Measurements from ENCODE around the gene DNASE1.

Gene DNASE1

DNA sequence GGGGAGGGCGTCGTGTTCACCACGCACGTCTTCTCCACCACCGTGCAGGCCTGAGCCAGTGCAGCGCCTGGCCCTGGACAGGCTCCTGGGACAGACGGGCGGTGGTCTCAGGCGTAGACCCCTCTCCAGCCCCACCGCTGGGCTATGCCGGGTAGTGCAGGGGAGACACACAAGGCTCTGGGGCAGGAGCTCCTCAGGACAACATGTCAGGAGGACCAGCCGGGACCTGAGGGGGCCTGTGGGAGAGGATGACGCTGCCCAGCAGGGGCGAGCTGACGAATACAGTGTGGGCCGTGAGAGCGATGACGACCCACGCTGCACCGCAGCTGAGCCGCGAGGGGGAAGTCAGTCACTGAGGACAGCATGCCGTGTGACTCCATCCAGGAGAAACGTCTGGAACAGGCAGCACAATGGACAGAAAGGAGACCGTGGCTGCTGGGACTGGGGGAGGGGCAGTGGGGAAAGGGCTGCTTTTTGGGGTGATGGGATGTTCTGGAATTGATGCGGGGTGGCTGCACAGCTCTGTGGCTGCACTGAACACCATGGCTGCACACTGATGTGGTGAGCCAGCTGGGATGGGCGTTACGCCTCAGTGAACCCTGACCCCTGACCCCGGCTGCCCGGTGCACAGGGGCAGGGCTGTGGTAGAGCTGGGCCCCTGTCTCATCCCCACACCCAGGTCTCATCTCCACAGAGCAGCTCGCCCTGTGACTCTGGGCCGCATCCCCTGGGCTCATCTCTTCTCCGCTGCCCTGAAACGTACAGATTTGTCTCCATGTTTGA lies 20.2 kb downstream of the DNASE1 start:
- TF ChIP-seq, protein P1, sequence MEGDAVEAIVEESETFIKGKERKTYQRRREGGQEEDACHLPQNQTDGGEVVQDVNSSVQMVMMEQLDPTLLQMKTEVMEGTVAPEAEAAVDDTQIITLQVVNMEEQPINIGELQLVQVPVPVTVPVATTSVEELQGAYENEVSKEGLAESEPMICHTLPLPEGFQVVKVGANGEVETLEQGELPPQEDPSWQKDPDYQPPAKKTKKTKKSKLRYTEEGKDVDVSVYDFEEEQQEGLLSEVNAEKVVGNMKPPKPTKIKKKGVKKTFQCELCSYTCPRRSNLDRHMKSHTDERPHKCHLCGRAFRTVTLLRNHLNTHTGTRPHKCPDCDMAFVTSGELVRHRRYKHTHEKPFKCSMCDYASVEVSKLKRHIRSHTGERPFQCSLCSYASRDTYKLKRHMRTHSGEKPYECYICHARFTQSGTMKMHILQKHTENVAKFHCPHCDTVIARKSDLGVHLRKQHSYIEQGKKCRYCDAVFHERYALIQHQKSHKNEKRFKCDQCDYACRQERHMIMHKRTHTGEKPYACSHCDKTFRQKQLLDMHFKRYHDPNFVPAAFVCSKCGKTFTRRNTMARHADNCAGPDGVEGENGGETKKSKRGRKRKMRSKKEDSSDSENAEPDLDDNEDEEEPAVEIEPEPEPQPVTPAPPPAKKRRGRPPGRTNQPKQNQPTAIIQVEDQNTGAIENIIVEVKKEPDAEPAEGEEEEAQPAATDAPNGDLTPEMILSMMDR (IDR thresholded peaks at IDR 0.05; ENCODE audit: insufficient read depth, low read depth, low read length, missing control alignments) = no peak
- no peak for DNase-seq (ENCODE audit: low read depth)
- no peak overlapping the region for H3K4me3 ChIP-seq (ENCODE audit: low read depth, low read length)

DNA sequence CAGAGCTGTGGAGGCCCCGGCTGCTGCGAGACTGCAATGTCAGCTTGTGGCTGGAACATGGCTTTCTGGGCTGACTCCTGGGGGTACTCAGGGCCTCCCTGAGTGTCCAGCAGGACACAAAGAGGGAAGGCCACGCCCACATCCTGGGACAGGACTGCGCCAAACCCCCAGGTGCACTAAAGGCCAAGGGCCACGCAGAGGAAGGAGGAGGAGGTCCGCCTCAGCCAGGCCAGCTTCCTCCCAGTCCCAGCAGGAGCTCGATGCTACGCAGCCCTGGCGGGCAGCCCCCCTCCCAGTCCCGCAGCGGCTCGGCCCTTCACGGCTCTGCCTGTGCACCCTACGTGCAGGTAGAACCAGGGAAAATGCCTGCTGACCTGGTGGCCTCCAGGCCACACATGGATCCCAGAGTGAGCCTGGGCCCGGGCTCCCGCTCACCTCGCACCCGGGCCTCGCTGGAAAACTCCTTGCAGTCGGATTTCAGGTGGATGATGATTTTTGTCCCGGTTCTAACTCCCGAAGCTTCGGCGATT lies 21.2 kb downstream of the DNASE1 start:
- DNase-seq (ENCODE audit: low read depth) = no peak
- no peak overlapping the region for H3K4me3 ChIP-seq (ENCODE audit: low read depth, low read length)
- TF ChIP-seq, protein P1 (IDR thresholded peaks at IDR 0.05; ENCODE audit: insufficient read depth, low read depth, low read length, missing control alignments) = no peak

DNA sequence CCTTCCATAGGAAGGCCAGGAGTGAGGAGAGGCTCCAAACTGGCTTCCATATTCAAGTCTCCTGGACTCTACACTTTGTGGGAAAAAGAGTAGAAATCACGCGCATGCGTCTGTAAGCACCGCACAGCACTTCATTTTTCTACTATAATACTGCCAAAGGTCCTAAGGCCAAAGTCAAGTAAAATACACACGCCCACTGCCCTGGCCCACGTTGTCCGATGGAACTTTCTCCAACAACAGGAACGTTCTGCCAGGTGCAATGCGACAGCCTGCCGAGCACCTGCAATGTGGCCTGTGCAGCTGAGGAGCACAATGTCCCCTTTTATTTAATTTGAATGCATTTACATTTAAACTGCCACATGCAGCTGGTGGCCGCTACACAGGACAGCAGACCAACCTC lies 23.5 kb downstream of the DNASE1 start:
- TF ChIP-seq, protein P1 (IDR thresholded peaks at IDR 0.05; ENCODE audit: insufficient read depth, low read depth, low read length, missing control alignments) = no peak
- DNase-seq (ENCODE audit: low read depth) = no peak
- H3K4me3 ChIP-seq (ENCODE audit: low read depth, low read length) = no peak overlapping the region

DNA sequence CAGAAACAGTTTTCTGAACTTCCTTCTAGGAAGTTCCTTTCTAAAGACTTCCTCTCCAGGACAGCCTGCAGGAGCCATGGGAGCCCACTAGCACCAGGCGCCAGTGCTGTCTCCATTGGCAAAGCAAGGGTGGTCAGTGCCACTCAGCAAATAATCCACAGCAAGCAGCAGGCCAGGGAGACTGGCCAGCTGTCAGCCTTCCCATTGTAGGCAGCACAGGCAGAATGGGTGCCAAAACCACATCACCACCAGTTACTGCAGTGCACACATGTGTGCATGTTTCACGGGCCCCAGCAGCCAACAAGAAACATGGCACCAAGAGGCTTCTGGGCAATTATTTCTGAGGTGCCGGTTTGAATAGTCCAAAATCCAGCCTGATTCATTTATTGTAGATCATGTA lies 26.7 kb downstream of the DNASE1 start:
- no peak overlapping the region for H3K4me3 ChIP-seq (ENCODE audit: low read depth, low read length)
- DNase-seq (ENCODE audit: low read depth) = no peak
- TF ChIP-seq, protein P1 (IDR thresholded peaks at IDR 0.05; ENCODE audit: insufficient read depth, low read depth, low read length, missing control alignments) = no peak

DNA sequence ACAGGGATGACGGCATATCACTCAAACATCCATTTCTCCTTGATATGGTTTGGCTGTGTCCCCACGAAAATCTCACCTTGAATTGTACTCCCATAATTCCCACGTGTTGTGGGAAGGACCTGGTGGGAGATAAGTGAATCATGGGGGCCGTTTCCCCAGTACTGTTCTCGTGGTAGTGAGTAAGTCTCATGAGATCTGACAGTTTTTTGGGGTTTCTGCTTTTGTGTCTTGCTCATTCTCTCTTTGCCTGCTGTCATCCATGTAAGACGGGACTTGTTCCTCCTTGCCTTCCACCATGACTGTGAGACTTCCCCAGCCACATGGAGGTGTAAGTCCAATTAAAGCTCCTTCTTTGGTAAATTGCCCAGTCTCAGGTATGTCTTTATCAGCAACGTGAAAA lies 32.5 kb downstream of the DNASE1 start:
- DNase-seq (ENCODE audit: low read depth) = no peak
- H3K4me3 ChIP-seq (ENCODE audit: low read depth, low read length) = no peak overlapping the region
- TF ChIP-seq, protein P1 (IDR thresholded peaks at IDR 0.05; ENCODE audit: insufficient read depth, low read depth, low read length, missing control alignments) = no peak

DNA sequence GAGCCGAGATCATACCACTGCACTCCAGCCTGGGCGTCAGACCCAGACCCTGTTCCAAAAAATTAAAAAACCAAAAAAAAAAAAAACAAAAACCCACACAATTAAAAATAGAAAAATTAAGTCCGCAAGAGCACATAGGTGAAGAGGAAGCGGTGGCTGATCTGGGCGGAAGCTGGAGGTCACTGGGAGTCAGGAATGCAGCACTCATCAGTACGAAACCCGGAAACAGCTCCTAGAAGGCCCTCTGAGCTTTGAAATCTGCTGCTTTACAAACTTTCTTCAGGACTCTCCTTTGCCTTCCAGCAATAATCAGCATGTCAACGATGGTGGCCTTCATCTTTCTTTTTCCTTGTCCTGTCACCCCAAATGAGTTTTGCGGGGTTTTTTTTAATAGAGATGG lies 33.3 kb downstream of the DNASE1 start:
- H3K4me3 ChIP-seq (ENCODE audit: low read depth, low read length) = no peak overlapping the region

More for the DNA sequence above, 33.3 kb downstream of the DNASE1 start:
- TF ChIP-seq, protein P1 (IDR thresholded peaks at IDR 0.05; ENCODE audit: insufficient read depth, low read depth, low read length, missing control alignments) = no peak
- no peak for DNase-seq (ENCODE audit: low read depth)
